Measurements from ENCODE around the gene GPR32.
A peak's percentile ranks its signal among the peaks of the same experiment; 100 is the strongest.
"Not testable (repeated sequence)": the region's sequence is repeated elsewhere in the genome, so short reads cannot be mapped to it uniquely, and the experiment has no call there.

The GPR32 gene

GRCh38 chr19:50803633-50804419 is 33.6 kb downstream of the GPR32 start:
- DNase-seq (ENCODE audit: low read depth) = peak; percentile 15

- peak; percentile 95 for DNase-seq (ENCODE audit: low read depth)
Observed at GRCh38 chr19:50804420-50805272, 34.4 kb downstream of the GPR32 start.

GRCh38 chr19:50808856-50809255 is 38.6 kb downstream of the GPR32 start:
- DNase-seq (ENCODE audit: low read depth) = no peak

DNA sequence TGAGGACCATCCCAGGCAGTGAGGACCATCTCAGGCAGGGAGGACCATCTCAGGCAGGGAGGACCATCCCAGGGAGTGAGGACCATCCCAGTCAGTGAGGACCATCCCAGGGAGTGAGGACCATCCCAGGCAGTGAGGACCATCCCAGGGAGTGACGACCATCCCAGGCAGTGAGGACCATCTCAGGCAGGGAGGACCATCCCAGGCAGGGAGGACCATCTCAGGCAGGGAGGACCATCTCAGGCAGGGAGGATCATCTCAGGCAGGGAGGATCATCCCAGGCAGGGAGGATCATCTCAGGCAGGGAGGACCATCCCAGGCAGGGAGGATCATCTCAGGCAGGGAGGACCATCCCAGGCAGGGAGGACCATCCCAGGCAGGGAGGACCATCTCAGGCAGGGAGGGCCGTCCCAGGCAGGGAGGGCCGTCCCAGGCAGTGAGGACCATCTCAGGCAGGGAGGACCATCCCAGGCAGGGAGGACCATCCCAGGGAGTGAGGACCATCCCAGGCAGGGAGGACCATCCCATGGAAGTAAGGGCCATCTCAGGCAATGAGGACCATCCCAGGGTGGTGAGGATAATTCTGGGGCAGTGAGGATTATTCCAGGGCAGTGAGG is 41.5 kb downstream of the GPR32 start:
- not testable (repeated sequence) for DNase-seq (ENCODE audit: low read depth)

DNA sequence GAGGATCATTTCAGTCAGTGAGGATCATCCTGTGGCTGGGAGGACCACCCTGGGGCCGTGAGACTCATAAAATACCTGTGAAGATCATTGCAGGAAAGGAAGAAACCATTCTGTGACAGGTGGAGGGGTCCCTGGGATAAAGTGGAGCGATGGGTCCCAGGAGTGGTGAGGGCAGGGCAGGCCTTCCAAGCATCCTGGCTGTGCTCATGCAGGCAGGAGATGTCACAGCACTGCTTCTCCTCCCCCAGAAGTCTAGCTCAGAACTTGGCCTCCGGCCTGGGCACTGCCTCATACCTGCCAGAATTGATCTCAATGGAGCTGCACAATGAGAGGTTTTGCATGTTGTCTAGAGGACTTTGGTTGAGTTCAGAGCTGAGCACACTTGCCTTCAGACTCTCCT is 42.2 kb downstream of the GPR32 start:
- DNase-seq (ENCODE audit: low read depth) = no peak

- DNase-seq (ENCODE audit: low read depth) = no peak
Observed at GRCh38 chr19:50814883-50815282, 44.6 kb downstream of the GPR32 start.

DNA sequence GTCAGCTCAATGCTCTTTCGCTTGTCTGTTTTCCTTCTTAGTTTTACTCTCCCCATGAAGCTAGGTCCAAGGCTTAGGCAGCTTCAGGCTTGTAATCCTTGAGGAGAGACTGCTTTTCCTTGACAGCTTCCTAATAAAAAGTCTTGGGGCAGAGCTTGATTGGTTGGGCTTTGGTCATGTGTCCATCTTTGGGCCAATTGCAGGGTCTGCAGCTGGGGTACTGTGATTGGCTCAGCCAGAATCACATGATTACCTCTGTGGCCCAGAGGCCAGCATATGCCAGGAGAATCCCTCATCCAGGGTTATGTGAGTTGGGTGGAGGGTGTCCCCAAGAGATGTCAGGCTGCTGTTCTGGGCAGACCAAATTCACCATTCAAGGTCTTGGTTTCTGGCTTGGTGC is 45.2 kb downstream of the GPR32 start:
- DNase-seq (ENCODE audit: low read depth) = no peak

- no peak for DNase-seq (ENCODE audit: low read depth)
Observed at GRCh38 chr19:50817941-50818858, 47.9 kb downstream of the GPR32 start.

- DNase-seq (ENCODE audit: low read depth) = no peak
Observed at GRCh38 chr19:50818859-50819472, 48.7 kb downstream of the GPR32 start.

- no peak for DNase-seq (ENCODE audit: low read depth)
Observed at GRCh38 chr19:50819636-50820035, 49.4 kb downstream of the GPR32 start.

DNA sequence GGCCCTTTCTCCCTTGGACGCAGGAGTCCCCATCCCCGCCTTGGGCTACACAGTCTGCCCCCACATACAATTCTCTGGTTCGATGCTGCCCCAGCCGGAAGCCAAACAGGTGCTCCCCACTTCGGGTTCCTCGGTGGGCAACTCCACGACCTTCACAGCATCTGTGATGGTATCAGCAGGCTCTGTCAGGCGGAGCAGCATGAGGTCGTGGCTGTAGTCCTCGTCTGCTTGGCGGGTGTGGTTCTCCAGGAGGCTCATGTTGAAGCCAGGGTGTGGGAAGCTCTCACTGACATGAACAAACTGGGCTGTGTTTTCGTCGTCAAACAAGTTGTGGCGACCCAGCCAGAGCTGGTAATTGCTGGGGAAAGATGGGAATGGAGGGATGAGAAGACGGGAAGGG is 49.8 kb downstream of the GPR32 start:
- no peak for DNase-seq (ENCODE audit: low read depth)

GRCh38 chr19:50820549-50821247 is 50.4 kb downstream of the GPR32 start:
- DNase-seq (ENCODE audit: low read depth) = no peak

DNA sequence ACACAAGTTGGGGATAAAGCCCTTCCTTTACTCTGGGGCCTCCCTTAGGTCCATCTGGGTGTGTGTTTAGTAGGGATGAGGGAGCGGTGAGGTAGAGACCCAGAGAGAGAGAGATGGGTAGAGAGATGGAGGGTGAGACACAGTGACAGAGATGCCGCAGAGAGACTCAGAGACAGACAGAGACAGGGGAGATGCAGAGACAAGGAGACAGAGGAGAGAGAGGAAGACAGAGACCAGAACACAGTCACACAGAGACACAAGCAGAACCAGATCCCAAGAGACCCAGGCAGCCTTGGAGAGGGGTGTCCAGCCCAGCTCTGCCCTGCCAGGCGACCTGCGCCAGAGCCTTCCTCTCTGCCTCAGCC is 51.0 kb downstream of the GPR32 start:
- DNase-seq (ENCODE audit: low read depth) = no peak
